ENCODE results near the gene TNNI2. TPM values are rescaled to one million over a fixed set of nuclear protein-coding genes. Genes with fewer than 3 reads are reported as not detected.

The TNNI2 gene
- total and polyA plus RNA-seq, 9 donors, result 0.41 to 1.2 (median 0.66) TPM; not detected in 5

GRCh38 chr11:1836011-1836945 is 2.5 kb upstream of the TNNI2 start:
- Histone ChIP-seq H3K36me3 (no peaks in the 10 kb centered on the region), H3K4me1 (ENCODE audit: insufficient read depth) (peaks cover 1% of the 10 kb centered on the region), H3K27me3 (no peaks in the 10 kb centered on the region), H3K4me3 (no peak overlapping the region), H3K27ac (no peak overlapping the region), H3K9me3 (no peaks in the 10 kb centered on the region)
- intact Hi-C loops (cut with DNase I), result loop anchor here in 3 of 4 donors (2.0 to 10.0 kb wide), 4 partner anchors 46 to 317 kb away; no protein-coding TSS in a partner anchor
- no peak for TF ChIP-seq CTCF (IDR thresholded peaks at IDR 0.05)
- no peak for TF ChIP-seq EP300 (IDR thresholded peaks at IDR 0.05)
- TF ChIP-seq POLR2A (IDR thresholded peaks at IDR 0.05), result no peak
- peak in 1 of 5 donors; percentile 37 for DNase-seq
- WGBS, 3 donors, result 84 to 91% (median 86%) methylated on average over 35 to 43 of the region's 43 CpGs

- H3K4me1 ChIP-seq (ENCODE audit: insufficient read depth), result peaks cover 1% of the 10 kb centered on the region
- TF ChIP-seq CTCF (IDR thresholded peaks at IDR 0.05), result peak; percentile 54 to 90 (median 84)
- no peak for TF ChIP-seq POLR2A (IDR thresholded peaks at IDR 0.05)
- no peak for TF ChIP-seq EP300 (IDR thresholded peaks at IDR 0.05)
- intact Hi-C loops (cut with DNase I), result loop anchor here in 3 of 4 donors (2.0 to 10.0 kb wide), 4 partner anchors 45 to 315 kb away; no protein-coding TSS in a partner anchor
- H3K27me3 ChIP-seq, result no peaks in the 10 kb centered on the region
- H3K9me3 ChIP-seq, result no peaks in the 10 kb centered on the region
- WGBS, 3 donors, result 44 to 51% (median 46%) methylated on average over 33 to 38 of the region's 38 CpGs
- peak; percentile 69 to 88 (median 78) for DNase-seq
- H3K27ac ChIP-seq, result no peak overlapping the region
- no peak overlapping the region for H3K4me3 ChIP-seq
- no peaks in the 10 kb centered on the region for H3K36me3 ChIP-seq
Measured at GRCh38 chr11:1837171-1838076, 1.4 kb upstream of the TNNI2 start.

GRCh38 chr11:1838077-1838425 is 730 bp upstream of the TNNI2 start:
- no peaks in the 10 kb centered on the region for H3K27me3 ChIP-seq
- no peak for DNase-seq
- H3K4me3 ChIP-seq, result no peak overlapping the region
- TF ChIP-seq CTCF (IDR thresholded peaks at IDR 0.05) (no peak), EP300 (IDR thresholded peaks at IDR 0.05) (no peak)
- H3K27ac ChIP-seq, result no peak overlapping the region
- intact Hi-C loops (cut with DNase I), result loop anchor here in 2 of 4 donors (5.0 to 10.0 kb wide), 3 partner anchors 44 to 314 kb away; no protein-coding TSS in a partner anchor
- H3K36me3 ChIP-seq, result no peaks in the 10 kb centered on the region
- peaks cover 1% of the 10 kb centered on the region for H3K4me1 ChIP-seq (ENCODE audit: insufficient read depth)
- H3K9me3 ChIP-seq, result no peaks in the 10 kb centered on the region
- WGBS, 3 donors, result 56 to 72% (median 62%) methylated on average over 11 to 17 of the region's 17 CpGs
